Measurements from ENCODE around the gene USH2A.

DNA sequence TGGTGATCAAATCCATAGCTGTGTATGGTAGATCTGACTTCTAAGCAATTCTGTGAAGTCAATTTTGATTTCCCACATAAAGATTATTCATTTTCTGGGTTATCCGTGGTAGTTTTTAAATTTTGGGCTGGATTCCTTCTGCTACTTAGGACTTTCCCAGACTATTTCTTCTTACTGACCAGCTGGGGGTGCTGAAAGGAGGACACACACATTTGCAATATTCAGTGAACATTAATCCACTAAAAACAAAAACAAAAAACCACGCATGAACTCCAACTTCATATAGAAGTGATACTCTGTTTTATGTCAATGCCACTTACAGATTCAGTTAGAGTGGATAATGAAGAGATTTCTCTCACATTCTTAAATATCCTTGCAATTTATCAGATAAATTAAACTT, 750.8 kb downstream of the USH2A start:
- TF ChIP-seq POLR2A (IDR thresholded peaks at IDR 0.05; ENCODE audit: low read length) (no peak), GATA1 (IDR thresholded peaks at IDR 0.05; ENCODE audit: low read depth, low read length) (no peak)
